SKM-1 treated with dmso at 0.1 percent for 144 hours (cell line): Measurements from ENCODE around the gene SLIT2.

Experiments
- DNase-seq: peaks from one replicate; lab custom pipeline; 2025; ENCODE audit not compliant: unreplicated experiment; lab: John Stamatoyannopoulos, UW

The SLIT2 gene

DNA sequence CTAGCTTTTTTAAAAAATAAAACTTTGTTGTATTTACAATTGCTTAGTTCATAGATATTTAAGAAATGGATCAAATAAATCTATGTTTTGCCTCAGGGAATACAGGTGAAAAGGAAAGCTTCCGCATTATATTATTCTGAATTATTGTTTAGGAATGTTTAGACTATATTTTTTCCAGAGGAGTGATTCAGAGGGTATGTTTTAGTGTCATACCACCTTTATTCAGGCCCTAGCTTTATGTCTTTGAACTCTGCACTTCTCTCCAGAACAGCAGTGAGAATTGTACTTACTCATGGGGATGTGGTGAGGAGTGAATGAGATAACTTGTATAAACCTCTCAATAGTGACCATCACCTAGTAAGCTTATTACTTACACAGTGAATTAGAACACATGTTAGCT lies 14.0 kb downstream of the SLIT2 start:
- DNase-seq, result no peak

DNA sequence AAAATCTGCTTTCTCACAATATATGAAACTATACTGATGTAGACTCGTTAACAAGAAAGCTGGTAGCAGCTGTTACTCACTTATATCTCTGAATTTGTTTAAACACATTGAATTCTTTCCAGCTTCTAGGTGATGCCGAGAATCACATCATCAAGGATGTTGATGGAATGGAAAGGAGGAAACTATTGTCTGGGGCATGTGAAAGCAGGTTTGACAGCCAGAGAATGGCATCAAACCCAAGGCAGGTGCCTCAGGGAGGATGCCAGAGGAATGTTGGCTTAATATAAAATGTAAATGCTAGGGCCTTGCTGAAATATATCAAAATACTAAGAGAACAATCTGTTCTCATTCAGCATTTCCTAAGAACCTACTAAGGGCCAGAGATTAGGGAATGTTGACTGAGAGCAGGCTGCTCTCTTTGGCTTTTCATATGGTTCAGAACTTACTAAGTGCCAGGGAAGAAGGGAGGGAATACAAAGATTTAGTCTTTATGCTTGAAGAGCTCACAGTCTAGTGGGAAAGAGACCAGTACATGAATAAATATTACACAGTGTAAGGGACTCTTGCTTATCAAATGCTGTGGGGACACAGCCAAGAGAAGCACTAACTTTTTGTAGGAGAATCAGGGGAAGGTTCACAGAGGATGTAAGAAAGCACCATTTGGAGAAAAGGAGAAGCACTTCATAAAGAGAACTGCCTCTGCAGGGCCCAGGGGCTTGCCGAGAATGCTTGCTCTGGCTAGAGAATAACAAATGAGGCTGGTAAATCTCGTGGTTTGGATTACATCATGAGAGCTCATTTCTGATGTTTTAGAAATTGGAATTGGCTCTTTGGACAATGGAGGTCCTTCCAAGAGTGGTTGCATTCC lies 14.7 kb downstream of the SLIT2 start:
- no peak for DNase-seq

DNA sequence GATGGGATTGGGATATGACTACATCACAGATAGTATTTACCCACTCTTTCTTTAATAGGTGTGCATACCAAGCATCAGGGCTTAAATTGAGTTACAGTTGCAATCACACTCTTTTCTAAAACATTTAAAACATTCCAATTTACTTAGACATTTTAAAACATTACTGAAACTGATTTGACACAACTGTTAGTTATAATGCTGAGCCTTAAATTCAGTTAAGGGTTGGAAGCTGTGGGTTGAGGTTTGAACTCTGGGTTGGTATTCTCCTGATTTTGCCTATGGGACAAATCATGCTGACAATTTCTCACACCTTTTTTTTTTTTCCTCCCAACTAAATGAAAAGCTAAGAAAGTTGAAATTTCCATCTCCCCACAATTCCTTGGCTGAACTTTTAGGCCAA lies 16.3 kb downstream of the SLIT2 start:
- DNase-seq, result no peak

- no peak for DNase-seq
These were observed 17.6 kb downstream of the SLIT2 start for GRCh38 chr4:20269320-20269719.

- no peak for DNase-seq
These were observed 20.2 kb downstream of the SLIT2 start for GRCh38 chr4:20271950-20272349.

DNA sequence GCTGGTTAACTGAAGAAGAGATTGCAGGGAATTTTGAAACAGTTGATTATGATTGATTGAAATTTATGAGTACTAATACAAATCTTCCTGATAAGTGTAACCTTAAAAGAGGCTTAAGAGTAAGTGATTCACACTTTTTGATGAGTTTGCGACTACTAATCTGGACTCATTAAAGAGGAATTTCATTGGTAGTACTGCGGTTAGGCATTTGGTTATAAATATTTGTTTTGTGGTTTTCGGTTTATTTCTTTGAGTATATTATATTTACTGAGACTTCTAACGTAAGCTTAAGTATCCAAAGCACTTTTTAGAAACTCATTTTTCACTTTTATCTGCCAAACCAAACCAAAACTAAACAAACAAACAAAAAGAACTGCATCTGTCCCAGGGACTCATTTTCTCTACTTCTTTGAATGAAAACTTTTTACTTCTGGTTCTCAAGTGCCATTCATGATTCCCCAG lies 20.7 kb downstream of the SLIT2 start:
- DNase-seq, result no peak

GRCh38 chr4:20273793-20274192 lies 22.1 kb downstream of the SLIT2 start:
- no peak for DNase-seq

DNA sequence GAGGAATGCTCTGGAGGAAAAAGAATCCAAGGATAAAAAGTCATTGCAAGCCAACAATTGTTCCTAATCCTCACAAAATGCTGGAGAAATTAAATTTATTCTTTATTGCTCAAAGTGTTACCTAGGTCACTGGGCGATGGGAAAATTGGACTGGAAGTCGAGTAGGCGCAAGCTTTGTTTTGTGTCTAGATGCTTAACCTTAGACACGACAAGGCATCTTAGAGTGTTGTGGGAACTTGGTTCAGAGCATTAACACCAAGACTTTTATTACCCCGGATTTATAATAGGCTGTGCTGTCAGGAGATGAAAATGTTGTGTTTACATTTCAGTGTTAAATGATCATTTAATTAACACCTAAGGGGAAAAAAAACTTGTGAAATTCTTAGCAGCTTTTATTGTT lies 25.1 kb downstream of the SLIT2 start:
- DNase-seq, result no peak

GRCh38 chr4:20278195-20278594 lies 26.5 kb downstream of the SLIT2 start:
- DNase-seq, result no peak

GRCh38 chr4:20279381-20279780 lies 27.7 kb downstream of the SLIT2 start:
- no peak for DNase-seq

DNA sequence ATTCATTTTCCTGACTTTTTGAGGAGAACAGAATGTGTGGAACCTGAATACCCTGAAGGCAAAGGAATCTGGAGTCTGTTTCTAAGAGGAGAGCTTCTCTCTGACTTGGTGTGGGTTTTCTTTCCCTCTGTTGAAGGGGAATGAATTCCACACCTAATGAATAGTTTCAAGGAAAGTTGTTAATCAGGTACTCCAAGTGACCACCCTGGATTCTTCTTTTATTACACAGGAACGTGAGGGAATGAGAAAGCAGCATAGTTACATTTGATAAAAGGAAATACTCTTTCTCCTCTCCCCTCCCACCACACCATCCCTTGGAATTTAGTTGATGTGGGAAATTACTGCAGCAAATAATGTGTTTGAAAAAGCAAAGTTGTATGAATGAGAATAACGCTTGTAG lies 29.7 kb downstream of the SLIT2 start:
- no peak for DNase-seq

- DNase-seq, result no peak
These were observed 31.3 kb downstream of the SLIT2 start for GRCh38 chr4:20283039-20283438.

DNA sequence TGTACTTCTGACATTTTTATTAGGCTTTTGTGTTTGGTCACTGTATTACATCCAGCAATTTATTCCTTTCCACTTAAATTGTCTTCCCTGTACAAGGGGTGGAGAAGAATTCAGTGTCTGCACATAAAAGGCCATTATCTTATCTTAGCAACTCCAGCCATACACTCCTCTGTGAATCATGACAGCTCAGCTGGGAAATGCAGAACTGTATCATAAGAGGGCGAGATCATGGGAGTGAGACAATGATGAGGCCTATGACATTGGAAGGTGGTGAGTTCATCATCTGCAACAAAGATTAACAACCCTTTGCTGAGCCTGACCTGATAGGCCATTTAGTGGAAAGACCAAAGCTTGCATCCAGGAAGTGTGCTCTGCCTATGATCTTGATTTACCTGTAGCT lies 33.3 kb downstream of the SLIT2 start:
- DNase-seq, result no peak

GRCh38 chr4:20287246-20287645 lies 35.5 kb downstream of the SLIT2 start:
- DNase-seq, result no peak

- no peak for DNase-seq
These were observed 36.4 kb downstream of the SLIT2 start for GRCh38 chr4:20288047-20288650.

GRCh38 chr4:20288846-20289512 lies 37.3 kb downstream of the SLIT2 start:
- no peak for DNase-seq

DNA sequence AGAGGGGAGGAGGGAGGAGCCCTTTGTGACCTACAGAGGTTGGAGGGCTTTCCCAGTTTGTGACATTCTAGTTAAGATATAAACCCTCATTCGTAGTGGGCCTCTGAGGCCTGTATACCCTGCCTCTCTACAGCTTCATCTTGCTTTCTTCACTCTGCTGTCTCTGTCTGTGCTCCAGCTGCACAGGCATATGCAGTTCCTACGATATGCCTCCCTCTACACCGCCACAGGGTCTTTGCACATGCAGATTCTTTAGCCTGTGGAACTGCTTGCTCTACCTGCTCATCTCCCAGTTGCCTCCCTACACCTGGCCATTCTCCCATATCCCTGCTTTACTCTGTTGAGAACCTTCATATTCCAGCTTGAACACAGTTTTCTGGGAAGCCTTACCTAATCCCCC lies 38.1 kb downstream of the SLIT2 start:
- DNase-seq, result no peak

DNA sequence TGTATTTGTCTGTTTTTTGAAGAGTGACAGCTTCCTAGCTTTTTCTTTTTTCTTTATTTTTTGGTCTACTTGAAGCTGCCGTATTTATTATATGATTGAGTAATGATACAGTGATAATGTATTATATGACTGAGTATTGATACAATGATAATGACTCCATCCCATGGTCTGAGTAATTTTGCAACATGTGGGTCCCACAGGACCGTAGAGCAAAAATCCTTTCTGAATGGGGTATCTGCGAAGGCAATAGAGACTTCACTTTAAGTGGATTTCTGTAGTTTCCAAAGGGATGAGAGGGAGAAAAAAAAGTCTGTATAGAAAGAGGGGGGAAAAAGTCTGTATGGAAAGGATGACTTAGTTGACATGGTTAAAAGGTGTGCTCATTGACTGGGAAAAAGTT lies 41.0 kb downstream of the SLIT2 start:
- DNase-seq, result no peak

GRCh38 chr4:20297261-20297660 lies 45.6 kb downstream of the SLIT2 start:
- DNase-seq, result no peak

GRCh38 chr4:20297783-20298182 lies 46.1 kb downstream of the SLIT2 start:
- DNase-seq, result no peak

DNA sequence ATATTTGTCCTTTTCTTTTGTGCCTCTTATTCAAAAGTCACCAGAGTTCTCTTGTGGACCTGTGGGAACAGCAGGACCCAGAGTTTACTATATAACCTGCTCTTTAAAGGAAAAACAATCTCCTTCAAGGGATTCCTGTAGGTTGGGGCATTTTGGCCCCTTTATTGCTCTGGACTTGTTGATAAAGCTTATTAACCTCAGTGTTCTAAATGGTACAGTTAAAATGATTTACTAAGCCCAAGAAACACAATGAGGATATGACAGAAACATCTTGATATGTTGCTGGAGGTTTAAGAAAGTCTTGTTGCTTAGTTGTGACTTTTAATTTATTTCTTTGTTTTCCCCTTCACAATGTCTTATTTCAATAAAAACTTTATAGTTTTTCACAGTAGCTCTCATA lies 46.8 kb downstream of the SLIT2 start:
- no peak for DNase-seq

DNA sequence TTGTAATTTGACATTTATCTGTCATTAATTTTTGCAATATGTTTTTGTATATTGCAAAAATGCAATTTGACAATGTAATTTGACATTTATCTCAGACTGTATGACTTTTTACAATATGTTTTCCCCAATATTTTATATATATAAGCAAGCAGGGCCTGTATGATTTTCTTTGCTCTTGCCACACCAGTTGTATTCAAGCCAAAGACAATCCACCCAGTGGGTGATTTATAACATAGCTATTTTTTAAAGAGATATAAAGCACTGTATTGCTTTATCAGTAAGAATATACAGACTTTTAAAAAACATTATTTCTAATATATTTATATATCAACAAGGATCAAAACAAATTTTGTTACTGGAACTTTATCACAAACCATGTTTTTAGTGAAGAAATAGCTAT lies 47.3 kb downstream of the SLIT2 start:
- no peak for DNase-seq
